Ectodermal cell (in vitro differentiated cells): ENCODE measurements around the gene DDX1.
"Not testable (repeated sequence)": the region's sequence is repeated elsewhere in the genome, so short reads cannot be mapped to it uniquely, and the experiment has no call there.

Source experiments
- H3K27ac ChIP-seq: 2 replicates; pipeline ENCODE4 v1.7.0; 2013; ENCODE audit warnings: mild to moderate bottlenecking, low read depth, low read length; ENCODE audit not compliant: insufficient read depth, poor library complexity, severe bottlenecking
- H3K27me3 ChIP-seq: 2 replicates; pipeline ENCODE4 v1.7.0; 2013; ENCODE audit warnings: mild to moderate bottlenecking, low read length; ENCODE audit not compliant: insufficient read depth, control insufficient read depth, poor library complexity, severe bottlenecking
- H3K36me3 ChIP-seq: one replicate; pipeline ENCODE4 v1.7.0; 2013; ENCODE audit warnings: low read length; ENCODE audit not compliant: control insufficient read depth, insufficient read depth
- H3K4me1 ChIP-seq: one replicate; pipeline ENCODE4 v1.7.0; 2013; ENCODE audit warnings: low read length; ENCODE audit not compliant: control insufficient read depth, insufficient read depth
- H3K4me3 ChIP-seq: 2 replicates; pipeline ENCODE4 v1.7.0; 2013; ENCODE audit warnings: low read depth, low read length, control low read depth; ENCODE audit not compliant: insufficient read depth
- H3K9me3 ChIP-seq: 2 replicates; pipeline ENCODE4 v1.7.0; 2013; ENCODE audit warnings: mild to moderate bottlenecking, low read length, moderate library complexity; ENCODE audit not compliant: control insufficient read depth
- WGBS, 2 experiments: methylation state at CpG; one replicate each; pipeline ENCODE4 v1.1.7; 2013; ENCODE audit warnings: missing lambda C conversion rate in 2 of 2; 5-methylcytosine and 5-hydroxymethylcytosine counted together

DDX1 gene

GRCh38 chr2:15616429-15616828, 24.8 kb downstream of the DDX1 start:
- 91 to 99% methylated on average over 3 to 4 of the region's 4 CpGs for WGBS, 2 experiments
- Histone ChIP-seq H3K36me3 (peaks cover 19% of the 10 kb centered on the region), H3K4me3 (no peak overlapping the region), H3K27ac (no peak overlapping the region), H3K4me1 (no peaks in the 10 kb centered on the region), H3K27me3 (no peaks in the 10 kb centered on the region), H3K9me3 (no peaks in the 10 kb centered on the region)

DNA sequence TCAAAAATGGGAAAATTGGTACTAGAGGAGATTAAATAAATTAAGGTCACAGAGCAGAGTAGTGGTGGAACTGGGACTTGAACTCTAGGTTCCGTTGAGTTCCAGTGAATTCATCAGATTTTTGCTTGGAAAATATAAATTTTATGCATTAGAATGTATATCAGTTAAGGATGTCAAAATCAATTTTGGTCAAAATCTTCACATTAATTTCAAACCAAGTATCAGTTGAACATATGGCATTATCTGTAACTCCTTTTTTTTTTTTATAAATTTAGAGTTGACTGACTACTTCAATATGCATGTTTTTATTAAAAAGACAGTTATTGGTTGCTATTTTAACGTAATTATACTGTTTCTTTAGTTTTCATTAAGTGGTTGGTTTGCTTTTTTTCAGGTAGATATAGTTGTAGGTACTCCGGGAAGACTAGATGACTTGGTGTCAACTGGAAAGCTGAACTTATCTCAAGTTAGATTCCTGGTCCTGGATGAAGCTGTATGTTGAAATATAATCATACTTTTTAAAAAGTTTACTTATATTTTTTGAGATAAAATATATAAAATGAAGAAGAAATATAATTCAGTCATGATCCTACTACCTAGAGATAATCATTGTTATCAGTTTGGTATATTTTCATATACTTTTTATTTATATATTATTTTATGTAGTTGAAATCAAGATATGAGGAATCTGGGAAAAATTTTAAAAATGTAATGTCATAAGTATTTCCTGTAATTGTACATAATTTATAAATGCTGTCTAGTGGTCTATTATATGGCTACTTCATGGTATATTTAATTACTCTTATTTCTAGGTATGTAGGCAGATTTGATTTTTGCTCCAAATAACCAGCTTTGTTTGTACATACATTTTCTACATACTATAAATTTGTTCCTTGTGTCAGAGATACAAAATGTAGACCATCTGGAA, 25.4 kb downstream of the DDX1 start:
- Histone ChIP-seq H3K9me3 (no peaks in the 10 kb centered on the region), H3K27me3 (no peaks in the 10 kb centered on the region), H3K27ac (no peak overlapping the region), H3K4me3 (no peak overlapping the region), H3K4me1 (no peaks in the 10 kb centered on the region), H3K36me3 (peaks cover 23% of the 10 kb centered on the region)
- 96 to 98% methylated on average over 3 of the region's 3 CpGs for WGBS, 2 experiments

- 98 to 99% methylated on average over 3 of the region's 4 CpGs for WGBS, 2 experiments
- no peaks in the 10 kb centered on the region for H3K9me3 ChIP-seq
- no peaks in the 10 kb centered on the region for H3K4me1 ChIP-seq
- no peaks in the 10 kb centered on the region for H3K27me3 ChIP-seq
- no peak overlapping the region for H3K4me3 ChIP-seq
- H3K36me3 ChIP-seq, result peaks cover 26% of the 10 kb centered on the region
- H3K27ac ChIP-seq, result no peak overlapping the region
Measured at GRCh38 chr2:15617778-15618448, 26.2 kb downstream of the DDX1 start.

- Histone ChIP-seq H3K27ac (no peak overlapping the region), H3K9me3 (no peaks in the 10 kb centered on the region), H3K4me1 (no peaks in the 10 kb centered on the region), H3K27me3 (no peaks in the 10 kb centered on the region), H3K4me3 (no peak overlapping the region), H3K36me3 (peaks cover 24% of the 10 kb centered on the region)
- WGBS, 2 experiments, result 96% methylated on average over 16 of the region's 16 CpGs
Measured at GRCh38 chr2:15618449-15618855, 26.8 kb downstream of the DDX1 start.

- H3K27me3 ChIP-seq, result no peaks in the 10 kb centered on the region
- no peak overlapping the region for H3K4me3 ChIP-seq
- 96% methylated on average over 11 of the region's 11 CpGs for WGBS, 2 experiments
- H3K27ac ChIP-seq, result no peak overlapping the region
- H3K9me3 ChIP-seq, result no peaks in the 10 kb centered on the region
- no peaks in the 10 kb centered on the region for H3K4me1 ChIP-seq
- H3K36me3 ChIP-seq, result peaks cover 26% of the 10 kb centered on the region
Measured at GRCh38 chr2:15619076-15619475, 27.4 kb downstream of the DDX1 start.

DNA sequence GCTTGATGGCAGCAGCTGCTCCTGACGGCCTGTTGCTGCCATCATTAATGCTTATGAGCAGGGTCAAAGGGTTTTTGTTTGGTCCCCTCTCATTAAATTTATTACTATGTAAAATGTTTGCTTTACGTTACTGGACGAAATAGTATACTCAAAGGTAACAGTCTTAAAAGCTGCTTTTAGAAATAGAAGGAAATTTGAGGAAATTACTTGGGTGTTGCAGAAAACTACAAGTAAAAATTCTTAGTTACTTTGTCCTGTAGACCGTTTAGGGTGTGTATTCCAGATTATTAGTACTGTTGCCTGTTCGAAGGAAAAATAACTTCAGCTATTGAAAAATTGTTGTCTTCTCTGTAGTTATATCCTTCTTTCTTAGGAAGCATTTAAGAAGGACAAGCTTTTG, 27.8 kb downstream of the DDX1 start:
- H3K27ac ChIP-seq, result no peak overlapping the region
- peaks cover 31% of the 10 kb centered on the region for H3K36me3 ChIP-seq

GRCh38 chr2:15619938-15620337, 28.3 kb downstream of the DDX1 start:
- no peak overlapping the region for H3K4me3 ChIP-seq
- H3K27me3 ChIP-seq, result no peaks in the 10 kb centered on the region
- WGBS, 2 experiments, result 97 to 98% methylated on average over 4 of the region's 4 CpGs
- H3K4me1 ChIP-seq, result no peaks in the 10 kb centered on the region
- H3K27ac ChIP-seq, result no peak overlapping the region
- no peaks in the 10 kb centered on the region for H3K9me3 ChIP-seq
- H3K36me3 ChIP-seq, result peaks cover 35% of the 10 kb centered on the region

More for the DNA sequence above, 27.8 kb downstream of the DDX1 start:
- Histone ChIP-seq H3K4me3 (no peak overlapping the region), H3K4me1 (no peaks in the 10 kb centered on the region), H3K9me3 (no peaks in the 10 kb centered on the region), H3K27me3 (no peaks in the 10 kb centered on the region)
- WGBS, 2 experiments, result 73 to 77% methylated on average over 4 to 5 of the region's 5 CpGs

DNA sequence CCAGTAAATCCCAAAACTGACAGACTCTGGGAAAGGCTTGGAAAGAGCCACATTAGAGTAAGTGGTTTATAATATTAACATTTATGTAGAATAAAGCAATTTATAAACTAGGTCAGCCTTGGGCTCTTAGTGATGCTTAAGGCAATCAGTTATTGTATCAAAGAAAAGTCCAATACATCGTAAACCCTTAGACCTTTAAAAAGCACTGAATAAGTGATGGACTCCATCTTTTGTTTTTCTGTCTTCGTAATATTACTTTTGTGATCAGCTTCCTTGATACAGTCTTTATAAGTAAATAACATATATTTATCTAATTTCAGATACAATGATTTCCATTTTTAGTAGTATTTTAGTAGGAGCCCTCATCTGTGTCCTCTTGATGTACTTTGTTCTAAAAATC, 28.7 kb downstream of the DDX1 start:
- WGBS, 2 experiments, result 90 to 100% methylated on average over 1 of the region's 2 CpGs
- no peak overlapping the region for H3K4me3 ChIP-seq
- no peak overlapping the region for H3K27ac ChIP-seq
- no peaks in the 10 kb centered on the region for H3K4me1 ChIP-seq
- no peaks in the 10 kb centered on the region for H3K27me3 ChIP-seq
- peaks cover 37% of the 10 kb centered on the region for H3K36me3 ChIP-seq
- H3K9me3 ChIP-seq, result no peaks in the 10 kb centered on the region

- H3K27me3 ChIP-seq, result no peaks in the 10 kb centered on the region
- 90 to 97% methylated on average over 4 of the region's 4 CpGs for WGBS, 2 experiments
- H3K9me3 ChIP-seq, result no peaks in the 10 kb centered on the region
- peaks cover 37% of the 10 kb centered on the region for H3K36me3 ChIP-seq
- H3K4me3 ChIP-seq, result no peak overlapping the region
- no peak overlapping the region for H3K27ac ChIP-seq
- no peaks in the 10 kb centered on the region for H3K4me1 ChIP-seq
Measured at GRCh38 chr2:15620857-15621471, 29.3 kb downstream of the DDX1 start.

- not testable (repeated sequence) for H3K27ac ChIP-seq, H3K4me3 ChIP-seq, H3K9me3 ChIP-seq, H3K4me1 ChIP-seq, H3K27me3 ChIP-seq
- 92 to 93% methylated on average over 5 of the region's 5 CpGs for WGBS, 2 experiments
- peaks cover 40% of the 10 kb centered on the region for H3K36me3 ChIP-seq
Measured at GRCh38 chr2:15621472-15621870, 29.8 kb downstream of the DDX1 start.
